Esophagus squamous epithelium (tissue), 5 donors: Measurements from ENCODE around the gene TSPAN32. TPM values are rescaled to one million over a fixed set of nuclear protein-coding genes. Genes with fewer than 3 reads are reported as not detected.

Experiments used
- DNase-seq: peaks from one replicate; lab custom pipeline; 2025; lab: John Stamatoyannopoulos, UW
- H3K27ac ChIP-seq, 4 donors: fragments of 200-600 bp; sonication (generic); one replicate each; pipeline ENCODE4 v1.5.1; 2016 to 2019; ENCODE audit warnings: mild to moderate bottlenecking in 1 of 4
- H3K27me3 ChIP-seq, 4 donors: fragments of 200-600 bp; sonication (generic); 1 replicate in 3 of 4; 2 replicates in 1 of 4; pipeline versions ENCODE4 v1.5.1 to v1.6.0; 2017 to 2021; ENCODE audit warnings: antibody characterized with exemption in 1 of 4
- H3K36me3 ChIP-seq, 3 donors: fragments of 200-600 bp; sonication (generic); one replicate each; pipeline ENCODE4 v1.5.1; 2016 to 2019
- H3K4me1 ChIP-seq, 3 donors: fragments of 200-600 bp; sonication (generic); one replicate each; pipeline ENCODE4 v1.5.1; 2017 to 2019
- H3K4me3 ChIP-seq, 4 donors: fragments of 200-600 bp; sonication (generic); 1 replicate in 3 of 4; 2 replicates in 1 of 4; pipeline ENCODE4 v1.5.1; 2016 to 2019; ENCODE audit warnings: mild to moderate bottlenecking in 2 of 4, moderate library complexity in 1 of 4
- H3K9me3 ChIP-seq, 3 donors: fragments of 200-600 bp; sonication (generic); one replicate each; pipeline ENCODE4 v1.5.1; 2016 to 2019
- CTCF ChIP-seq, 6 experiments: fragments of 450-650 bp in 4 of 6; fragments of 200-600 bp in 2 of 6; sonication (generic) in 2 of 6; IDR thresholded peaks; one replicate each; pipeline ENCODE4 v1.5.1; 2016 to 2019; ENCODE audit warnings: antibody characterized with exemption in 6 of 6, mild to moderate bottlenecking in 4 of 6, moderate library complexity in 4 of 6
- POLR2A ChIP-seq, 4 donors: fragments of 450-650 bp; IDR thresholded peaks; one replicate each; pipeline ENCODE4 v1.6.1; 2017; ENCODE audit warnings: antibody characterized with exemption in 4 of 4, mild to moderate bottlenecking in 4 of 4, moderate library complexity in 3 of 4
- WGBS, 2 donors: methylation state at CpG; one replicate each; pipeline ENCODE4 v1.1.5; 2018; 5-methylcytosine and 5-hydroxymethylcytosine counted together
- intact Hi-C: fragments of 100-400 bp; cut with DNase I; formaldehyde crosslinking; loops from one replicate; pipeline ENCODE4 v1.15.0; 2022
- total RNA-seq, 4 donors: library from RNA; depleted of rRNA; stranded (reverse); fragments of >200 nt; gene quantifications; one replicate each; pipeline ENCODE4 v1.1.0, GENCODE V29; 2016
- donor health status: DM: yes; HTN: yes; CAD: no.

Gene TSPAN32
- total RNA-seq, 4 donors from 2014 or later = 2.5 TPM; not detected in 3

- TF ChIP-seq CTCF (IDR thresholded peaks at IDR 0.05) = no peak
- TF ChIP-seq POLR2A (IDR thresholded peaks at IDR 0.05) = no peak
- intact Hi-C loops = no loop called here
- Histone ChIP-seq H3K9me3 (no peaks in the 10 kb centered on the region), H3K27ac (no peak overlapping the region), H3K36me3 (no peaks in the 10 kb centered on the region), H3K27me3 (peaks cover 0 to 42% (median 0%) of the 10 kb centered on the region in 4 donors), H3K4me3 (no peak overlapping the region), H3K4me1 (peaks cover 0 to 32% (median 5%) of the 10 kb centered on the region in 3 donors)
- 82 to 86% methylated on average over 16 to 18 of the region's 29 CpGs for WGBS, 2 donors
- no peak for DNase-seq
These were observed 43.0 kb upstream of the TSPAN32 start for GRCh38 chr11:2258501-2259465.

DNA sequence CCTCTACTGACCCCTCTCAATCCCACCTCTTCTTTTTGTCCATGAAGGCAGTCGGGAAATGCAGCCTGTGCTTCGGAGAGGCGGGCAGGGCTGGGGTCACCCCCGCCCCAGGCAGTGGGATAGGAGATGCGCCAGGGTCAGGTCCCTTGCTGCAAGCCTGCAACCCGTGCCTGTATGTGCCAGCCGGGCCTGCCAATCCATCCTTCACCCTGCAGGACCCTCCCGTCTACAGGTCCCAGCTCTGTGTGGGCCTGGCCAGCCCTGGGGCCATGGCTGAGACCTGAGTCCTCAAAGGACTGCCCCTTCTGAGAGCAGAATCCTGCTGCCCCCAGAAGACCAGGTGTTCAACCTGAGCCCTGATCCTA, 42.4 kb upstream of the TSPAN32 start:
- Histone ChIP-seq H3K36me3 (no peaks in the 10 kb centered on the region), H3K4me1 (peaks cover 0 to 32% (median 5%) of the 10 kb centered on the region in 3 donors), H3K27ac (no peak overlapping the region), H3K4me3 (no peak overlapping the region), H3K27me3 (peaks cover 0 to 47% (median 0%) of the 10 kb centered on the region in 4 donors), H3K9me3 (no peaks in the 10 kb centered on the region)
- WGBS, 2 donors = no CpG with 5 or more reads among the region's 8 CpGs
- no peak for DNase-seq
- intact Hi-C loops = no loop called here
- TF ChIP-seq POLR2A (IDR thresholded peaks at IDR 0.05) = no peak
- TF ChIP-seq CTCF (IDR thresholded peaks at IDR 0.05) = no peak

- H3K27ac ChIP-seq = no peak overlapping the region
- no peaks in the 10 kb centered on the region for H3K36me3 ChIP-seq
- 64 to 93% methylated on average over 3 to 7 of the region's 12 CpGs for WGBS, 2 donors
- no peak for TF ChIP-seq CTCF (IDR thresholded peaks at IDR 0.05)
- no peak for TF ChIP-seq POLR2A (IDR thresholded peaks at IDR 0.05)
- H3K4me3 ChIP-seq = no peak overlapping the region
- intact Hi-C loops = no loop called here
- H3K27me3 ChIP-seq = peaks cover 0 to 49% (median 0%) of the 10 kb centered on the region in 4 donors
- peaks cover 0 to 32% (median 5%) of the 10 kb centered on the region in 3 donors for H3K4me1 ChIP-seq
- DNase-seq = no peak
- no peaks in the 10 kb centered on the region for H3K9me3 ChIP-seq
These were observed 41.8 kb upstream of the TSPAN32 start for GRCh38 chr11:2259897-2260451.

DNA sequence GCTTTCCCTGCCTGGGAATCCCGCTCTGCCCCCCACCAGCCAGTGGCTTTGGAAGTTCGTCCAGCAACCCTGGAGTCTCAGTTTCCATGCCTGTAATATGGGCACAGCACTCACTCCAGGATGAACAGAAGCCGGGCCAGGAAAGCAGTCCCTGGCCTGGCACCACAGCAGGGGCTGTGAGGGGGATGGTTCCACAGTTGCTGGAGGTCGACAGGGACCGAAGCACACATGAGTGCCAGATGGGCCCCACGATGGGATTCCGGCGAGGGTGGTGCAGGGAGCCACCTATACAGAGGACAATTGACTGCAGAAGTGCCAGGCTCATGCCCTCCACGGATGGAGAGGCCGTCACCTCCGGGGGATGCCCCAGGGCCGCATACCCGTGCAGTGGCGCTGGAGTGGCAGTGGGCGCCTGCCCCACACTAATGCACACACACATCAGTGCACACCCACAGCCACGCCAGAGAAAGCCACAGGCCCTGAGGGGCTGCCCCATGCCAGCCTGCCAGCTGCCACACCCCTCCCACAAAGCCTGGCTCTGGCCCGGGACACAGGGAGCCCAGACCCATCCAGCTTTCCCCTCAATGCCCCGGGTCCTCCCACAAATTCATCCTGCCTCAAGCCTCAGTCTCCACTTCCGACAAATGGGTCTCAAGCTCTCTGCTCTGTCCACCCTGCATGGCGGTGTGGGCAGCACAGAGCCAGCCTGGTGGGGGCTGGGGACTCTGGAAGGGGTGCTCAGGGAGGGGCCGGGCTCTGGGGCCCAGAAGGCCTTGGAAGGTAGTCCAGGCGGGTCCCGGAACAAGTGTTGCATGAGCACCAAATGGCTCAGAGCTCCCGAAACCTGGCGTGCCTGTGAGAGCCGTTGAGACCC, 41.1 kb upstream of the TSPAN32 start:
- Histone ChIP-seq H3K27ac (no peak overlapping the region), H3K9me3 (no peaks in the 10 kb centered on the region), H3K4me3 (no peak overlapping the region), H3K36me3 (no peaks in the 10 kb centered on the region), H3K4me1 (peaks cover 5 to 37% (median 6%) of the 10 kb centered on the region in 3 donors), H3K27me3 (peaks cover 0 to 49% (median 0%) of the 10 kb centered on the region in 4 donors)
- intact Hi-C loops = no loop called here
- WGBS, 2 donors = 69% methylated on average over 8 of the region's 26 CpGs; no CpG with 5 or more reads in 1 of the 2 donors
- DNase-seq = no peak
- TF ChIP-seq CTCF (IDR thresholded peaks at IDR 0.05) = no peak
- no peak for TF ChIP-seq POLR2A (IDR thresholded peaks at IDR 0.05)
